ENCODE data around the gene FNDC7. TPM values are rescaled to one million over a fixed set of nuclear protein-coding genes. Genes with fewer than 3 reads are reported as not detected.
A peak's percentile ranks its signal among the peaks of the same experiment; 100 is the strongest.

The FNDC7 gene
- total and polyA plus RNA-seq, 9 of the 15 experiments (the other 6 are each of a cell fraction or from before 2014, with no cell fraction given), result not detected

- TF ChIP-seq E2F3 (CRISPR knock-in tag; IDR thresholded peaks at IDR 0.05), result peak; percentile 74; the same call in 1 of the 2 replicates
- peak; percentile 68 to 95 (median 90) for TF ChIP-seq YY1 (IDR thresholded peaks at IDR 0.05; ENCODE audit: borderline replicate concordance in 1 of 3, control insufficient read depth in 1 of 3, extremely low read depth in 1 of 3, insufficient read depth in 3 of 3, insufficient read length in 1 of 3, insufficient replicate concordance in 2 of 3, low read depth in 1 of 3, low read length in 2 of 3)
- peak; percentile 71; the same call in 1 of the 2 replicates for TF ChIP-seq OTX1 (CRISPR knock-in tag; IDR thresholded peaks at IDR 0.05)
- TF ChIP-seq STAT6 (CRISPR knock-in tag; IDR thresholded peaks at IDR 0.05), result no peak
- peak in 1 of 2 experiments; percentile 91; a peak in 2 of 4 replicates for TF ChIP-seq HDAC1 (IDR thresholded peaks at IDR 0.05)
- TF ChIP-seq ZNF384 (IDR thresholded peaks at IDR 0.05; ENCODE audit: low read depth, low read length), result no peak; the same call in 1 of the 2 replicates
- peak; percentile 88 for TF ChIP-seq EP400 (IDR thresholded peaks at IDR 0.05)
- no peak for TF ChIP-seq ZC3H8 (IDR thresholded peaks at IDR 0.05)
- 0 out of 2 replicates have a peak, but pooled peaks have one; percentile 45 for TF ChIP-seq SMARCA4 (IDR thresholded peaks at IDR 0.05)
- peak; percentile 73; the same call in 1 of the 2 replicates for TF ChIP-seq DMBX1 (CRISPR knock-in tag; IDR thresholded peaks at IDR 0.05; ENCODE audit: borderline replicate concordance)
- no peak for TF ChIP-seq MAFF (IDR thresholded peaks at IDR 0.05; ENCODE audit: low read length)
- TF ChIP-seq AFF1 (IDR thresholded peaks at IDR 0.05; ENCODE audit: low read depth in 1 of 2, partially characterized antibody in 2 of 2), result peak in 1 of 2 experiments; percentile 41
- TF ChIP-seq EZH2 (IDR thresholded peaks at IDR 0.05; ENCODE audit: borderline replicate concordance, low read depth, low read length), result no peak
- peak; percentile 23 to 52 for TF ChIP-seq RAD21 (CRISPR knock-in tag; conservative IDR thresholded peaks at IDR 0.05 in 1 of 2, IDR thresholded peaks at IDR 0.05 in 1 of 2)
- TF ChIP-seq SNAPC5 (CRISPR knock-in tag; IDR thresholded peaks at IDR 0.05), result no peak
- no peak for TF ChIP-seq DEAF1 (CRISPR knock-in tag; IDR thresholded peaks at IDR 0.05)
- no peak for TF ChIP-seq ZFP36 (IDR thresholded peaks at IDR 0.05; ENCODE audit: low read depth, low read length, partially characterized antibody)
- TF ChIP-seq PTRF (tag; IDR thresholded peaks at IDR 0.05), result no peak
Measured at GRCh38 chr1:108746382-108747170, 33.9 kb downstream of the FNDC7 start, which contains the start of gene STXBP3 (continued).
